ENCODE measurements around the gene LMBRD1.

LMBRD1 gene

DNA sequence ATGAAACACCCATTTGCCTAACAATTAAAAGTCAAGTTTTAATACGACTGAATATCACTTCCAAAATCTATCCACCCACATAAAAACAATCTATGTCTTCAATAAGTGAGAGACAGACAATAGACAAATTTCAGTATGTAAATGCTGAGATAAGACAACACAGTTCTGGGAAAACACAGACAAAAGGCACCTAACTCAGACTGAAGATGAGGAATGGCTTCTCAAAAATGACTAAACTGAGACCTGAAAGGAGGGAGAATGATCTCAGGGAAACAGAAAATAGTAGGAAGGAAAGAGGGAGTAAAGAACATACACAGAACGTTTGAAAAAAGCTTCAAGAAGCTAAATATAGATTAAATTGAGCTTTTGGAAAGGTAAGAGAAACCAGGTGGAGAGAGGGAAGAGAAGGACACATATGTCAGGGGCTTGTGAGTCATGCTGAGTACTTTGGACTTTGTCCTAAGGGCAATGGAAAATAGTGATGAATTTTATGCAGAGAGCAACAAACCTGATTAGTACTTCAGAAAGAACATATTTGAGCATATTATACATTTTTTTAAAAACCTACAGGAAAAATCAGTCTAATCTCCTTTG is 16.1 kb downstream of the LMBRD1 start:
- TF ChIP-seq, protein P1, sequence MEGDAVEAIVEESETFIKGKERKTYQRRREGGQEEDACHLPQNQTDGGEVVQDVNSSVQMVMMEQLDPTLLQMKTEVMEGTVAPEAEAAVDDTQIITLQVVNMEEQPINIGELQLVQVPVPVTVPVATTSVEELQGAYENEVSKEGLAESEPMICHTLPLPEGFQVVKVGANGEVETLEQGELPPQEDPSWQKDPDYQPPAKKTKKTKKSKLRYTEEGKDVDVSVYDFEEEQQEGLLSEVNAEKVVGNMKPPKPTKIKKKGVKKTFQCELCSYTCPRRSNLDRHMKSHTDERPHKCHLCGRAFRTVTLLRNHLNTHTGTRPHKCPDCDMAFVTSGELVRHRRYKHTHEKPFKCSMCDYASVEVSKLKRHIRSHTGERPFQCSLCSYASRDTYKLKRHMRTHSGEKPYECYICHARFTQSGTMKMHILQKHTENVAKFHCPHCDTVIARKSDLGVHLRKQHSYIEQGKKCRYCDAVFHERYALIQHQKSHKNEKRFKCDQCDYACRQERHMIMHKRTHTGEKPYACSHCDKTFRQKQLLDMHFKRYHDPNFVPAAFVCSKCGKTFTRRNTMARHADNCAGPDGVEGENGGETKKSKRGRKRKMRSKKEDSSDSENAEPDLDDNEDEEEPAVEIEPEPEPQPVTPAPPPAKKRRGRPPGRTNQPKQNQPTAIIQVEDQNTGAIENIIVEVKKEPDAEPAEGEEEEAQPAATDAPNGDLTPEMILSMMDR (IDR thresholded peaks at IDR 0.05): no peak

GRCh38 chr6:69775941-69776340 is 20.9 kb downstream of the LMBRD1 start:
- TF ChIP-seq, protein P1 (IDR thresholded peaks at IDR 0.05): no peak

GRCh38 chr6:69775585-69775849 is 21.3 kb downstream of the LMBRD1 start:
- TF ChIP-seq, protein P1 (IDR thresholded peaks at IDR 0.05): no peak

- TF ChIP-seq, protein P1 (IDR thresholded peaks at IDR 0.05): no peak
Measured at GRCh38 chr6:69774740-69775584, 21.8 kb downstream of the LMBRD1 start.

GRCh38 chr6:69771158-69771906 is 25.5 kb downstream of the LMBRD1 start:
- TF ChIP-seq, protein P1 (IDR thresholded peaks at IDR 0.05): no peak

DNA sequence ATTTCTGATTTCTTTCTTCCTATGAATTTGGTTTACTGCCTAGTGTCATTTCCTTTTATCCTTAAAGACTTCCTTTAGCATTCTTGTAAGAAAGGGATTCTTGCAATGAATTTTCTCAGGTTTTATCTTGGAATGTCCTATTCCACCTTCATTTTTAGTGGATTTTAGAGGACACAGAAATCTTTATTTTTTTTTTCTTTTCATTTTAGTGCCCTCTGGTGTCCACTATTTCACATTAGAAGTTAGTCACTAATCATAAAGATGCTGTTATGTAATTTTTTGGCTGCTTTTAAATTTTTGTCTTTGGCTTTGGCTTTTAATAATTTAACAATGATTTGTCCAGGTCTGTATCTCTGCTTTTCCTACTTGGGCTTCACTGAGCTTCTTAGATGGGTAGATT is 28.1 kb downstream of the LMBRD1 start:
- TF ChIP-seq, protein P1 (IDR thresholded peaks at IDR 0.05): peak; percentile 37

- TF ChIP-seq, protein P1 (IDR thresholded peaks at IDR 0.05): no peak
Measured at GRCh38 chr6:69763763-69764162, 33.0 kb downstream of the LMBRD1 start.

Data from LNCAP (cell line).